T-cell (primary cell): ENCODE measurements around the gene NR1H4. TPM values are rescaled to one million over a fixed set of nuclear protein-coding genes. Genes with fewer than 3 reads are reported as not detected.

ENCODE experiments used
- total RNA-seq, 35 experiments: library from RNA in 6 of 35; stranded (reverse) in 6 of 35; fragments of 120-200 nt in 1 of 35; gene quantifications; one replicate each; pipeline versions ENCODE4 v1.2.1 to v1.2.4 and lab custom pipeline; 2013 to 2026

Gene NR1H4
- total RNA-seq, 5 donors from 2014 or later (not counting 1 experiment from before 2014, with no cell fraction given) = not detected

Other genes starting within 250 kb of the NR1H4 start
- under 1 TPM in 4 of 5 donors, not detected in 1; 0.38 to 0.93 (median 0.61) TPM for gene DEPDC4, start 206.8 kb upstream of the NR1H4 start, total RNA-seq
- 10 to 100 TPM; 33.1 to 43.4 (median 36.7) TPM for gene SCYL2, start 206.7 kb upstream of the NR1H4 start, total RNA-seq
- not detected for gene SLC17A8, start 116.8 kb upstream of the NR1H4 start, total RNA-seq
- gene GAS2L3, start 99.8 kb downstream of the NR1H4 start, total RNA-seq = under 1 TPM in 2 of 5 donors, not detected in 3; 0.09 to 0.16 TPM